ENCODE results near the gene LYPD1. TPM values are rescaled to one million over a fixed set of nuclear protein-coding genes. Genes with fewer than 3 reads are reported as not detected.
A peak's percentile ranks its signal among the peaks of the same experiment; 100 is the strongest.

LYPD1 gene
- polyA plus RNA-seq, 4 donors, result 0.81 to 0.87 TPM; not detected in 2

GRCh38 chr2:132633635-132634034 is 36.4 kb downstream of the LYPD1 start:
- DNase-seq (no peak), FAIRE-seq (no peak)
- Histone ChIP-seq H3K27ac (ENCODE audit: low read depth in 1 of 3, low read length in 2 of 3) (peak overlapping the region in 1 of 3 donors; percentile 21), H3K4me3 (ENCODE audit: low read depth in 1 of 3, low read length in 3 of 3) (no peak overlapping the region), H3K36me3 (ENCODE audit: control insufficient read depth in 3 of 3, insufficient read depth in 2 of 3, low read depth in 1 of 3, low read length in 3 of 3) (no peaks in the 10 kb centered on the region), H3K9me3 (ENCODE audit: control insufficient read depth in 2 of 2, insufficient read depth in 1 of 2, low read depth in 1 of 2, low read length in 1 of 2) (no peaks in the 10 kb centered on the region), H3K4me1 (ENCODE audit: control insufficient read depth in 3 of 3, insufficient read depth in 2 of 3, low read depth in 1 of 3, low read length in 2 of 3) (peaks cover 0 to 23% (median 2%) of the 10 kb centered on the region in 3 donors), H3K27me3 (ENCODE audit: control insufficient read depth in 3 of 3, insufficient read depth in 3 of 3, low read length in 3 of 3) (no peaks in the 10 kb centered on the region)
- 91 to 93% (median 91%) methylated on average over 2 of the region's 2 CpGs for WGBS, 3 donors

- Histone ChIP-seq H3K9me3 (ENCODE audit: control insufficient read depth in 2 of 2, insufficient read depth in 1 of 2, low read depth in 1 of 2, low read length in 1 of 2) (no peaks in the 10 kb centered on the region), H3K27me3 (ENCODE audit: control insufficient read depth in 3 of 3, insufficient read depth in 3 of 3, low read length in 3 of 3) (no peaks in the 10 kb centered on the region), H3K36me3 (ENCODE audit: control insufficient read depth in 3 of 3, insufficient read depth in 2 of 3, low read depth in 1 of 3, low read length in 3 of 3) (no peaks in the 10 kb centered on the region), H3K4me3 (ENCODE audit: low read depth in 1 of 3, low read length in 3 of 3) (no peak overlapping the region), H3K27ac (ENCODE audit: low read depth in 1 of 3, low read length in 2 of 3) (peak overlapping the region in 1 of 3 donors; percentile 76), H3K4me1 (ENCODE audit: control insufficient read depth in 3 of 3, insufficient read depth in 2 of 3, low read depth in 1 of 3, low read length in 2 of 3) (peaks cover 0 to 30% (median 2%) of the 10 kb centered on the region in 3 donors)
- whole genome bisulfite sequencing, 3 donors, result 17 to 47% (median 26%) methylated on average over 6 of the region's 6 CpGs
- no peak for FAIRE-seq
- DNase-seq, result peak; percentile 65 to 77
These were observed 37.9 kb downstream of the LYPD1 start for GRCh38 chr2:132632000-132632649.

DNA sequence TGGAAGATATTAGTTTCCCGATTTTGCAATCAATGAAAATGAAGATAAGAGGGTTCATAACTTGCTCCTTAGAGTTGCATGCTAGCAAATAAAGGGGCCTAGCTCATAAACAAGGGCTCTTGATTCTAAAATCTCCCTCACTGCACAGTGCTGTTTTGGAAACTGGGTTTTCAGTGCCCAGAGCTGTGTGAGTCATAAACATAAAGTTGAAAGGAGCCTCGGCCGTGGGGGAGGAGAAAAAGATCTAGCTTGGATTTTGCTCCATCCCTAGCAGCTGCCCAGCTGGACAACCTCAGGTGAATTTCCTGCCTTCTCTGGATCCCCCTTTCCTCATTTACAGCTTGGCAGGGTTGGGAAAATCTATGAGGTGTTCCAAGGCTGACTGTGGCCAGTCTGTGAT is 42.5 kb downstream of the LYPD1 start:
- H3K4me1 ChIP-seq (ENCODE audit: control insufficient read depth in 3 of 3, insufficient read depth in 2 of 3, low read depth in 1 of 3, low read length in 2 of 3), result peaks cover 0 to 20% (median 2%) of the 10 kb centered on the region in 3 donors
- no peak overlapping the region for H3K4me3 ChIP-seq (ENCODE audit: low read depth in 1 of 3, low read length in 3 of 3)
- H3K27ac ChIP-seq (ENCODE audit: low read depth in 1 of 3, low read length in 2 of 3), result no peak overlapping the region
- DNase-seq (peak in 1 of 2 donors; percentile 40), FAIRE-seq (no peak)
- H3K36me3 ChIP-seq (ENCODE audit: control insufficient read depth in 3 of 3, insufficient read depth in 2 of 3, low read depth in 1 of 3, low read length in 3 of 3), result no peaks in the 10 kb centered on the region
- H3K27me3 ChIP-seq (ENCODE audit: control insufficient read depth in 3 of 3, insufficient read depth in 3 of 3, low read length in 3 of 3), result no peaks in the 10 kb centered on the region
- 27 to 56% (median 27%) methylated on average over 3 of the region's 3 CpGs for WGBS, 3 donors
- no peaks in the 10 kb centered on the region for H3K9me3 ChIP-seq (ENCODE audit: control insufficient read depth in 2 of 2, insufficient read depth in 1 of 2, low read depth in 1 of 2, low read length in 1 of 2)

DNA sequence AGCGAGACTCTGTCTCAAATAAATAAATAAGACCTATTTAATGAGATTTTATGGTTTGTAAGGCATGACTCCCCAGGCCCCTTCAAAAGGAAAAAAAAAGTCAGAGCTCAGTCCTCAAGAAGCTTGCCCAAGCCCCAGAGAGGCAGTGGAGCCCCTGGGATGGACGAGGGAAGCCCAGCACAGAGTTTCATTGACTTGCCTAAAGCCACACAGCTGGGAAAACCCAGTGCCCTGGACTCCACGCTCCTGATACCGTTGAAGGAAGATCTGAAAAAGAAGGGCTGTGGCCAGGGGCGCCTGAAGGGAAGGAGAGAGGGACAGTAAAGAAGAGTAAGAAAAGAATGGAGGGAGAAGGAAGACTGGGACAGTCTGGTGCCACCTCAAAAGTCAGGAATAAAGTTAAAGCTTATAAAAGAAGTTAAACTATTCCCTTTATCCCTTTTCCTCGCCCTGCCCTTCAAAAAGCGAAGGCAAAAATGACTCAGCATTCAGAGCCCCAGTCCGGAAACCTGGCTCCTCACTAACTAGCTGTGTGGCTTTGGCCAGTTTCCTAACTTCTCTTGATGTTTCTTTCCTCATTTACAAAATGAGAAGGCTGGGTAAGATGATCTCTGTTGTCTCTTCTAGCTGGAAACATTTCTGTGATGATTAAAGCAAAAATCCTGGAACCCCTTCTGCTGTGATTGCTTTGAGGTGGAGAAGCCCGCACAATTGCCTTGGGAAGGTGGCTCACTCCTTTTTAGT is 46.7 kb downstream of the LYPD1 start:
- no peak for FAIRE-seq

GRCh38 chr2:132621131-132621875 is 48.7 kb downstream of the LYPD1 start:
- Histone ChIP-seq H3K9me3 (ENCODE audit: control insufficient read depth in 2 of 2, insufficient read depth in 1 of 2, low read depth in 1 of 2, low read length in 1 of 2) (no peaks in the 10 kb centered on the region), H3K4me3 (ENCODE audit: low read depth in 1 of 3, low read length in 3 of 3) (no peak overlapping the region), H3K36me3 (ENCODE audit: control insufficient read depth in 3 of 3, insufficient read depth in 2 of 3, low read depth in 1 of 3, low read length in 3 of 3) (no peaks in the 10 kb centered on the region), H3K27me3 (ENCODE audit: control insufficient read depth in 3 of 3, insufficient read depth in 3 of 3, low read length in 3 of 3) (no peaks in the 10 kb centered on the region), H3K4me1 (ENCODE audit: control insufficient read depth in 3 of 3, insufficient read depth in 2 of 3, low read depth in 1 of 3, low read length in 2 of 3) (peaks cover 0 to 3% (median 0%) of the 10 kb centered on the region in 3 donors), H3K27ac (ENCODE audit: low read depth in 1 of 3, low read length in 2 of 3) (no peak overlapping the region)
- WGBS, 3 donors, result 30 to 63% (median 40%) methylated on average over 8 of the region's 8 CpGs
- no peak for FAIRE-seq
- peak in 1 of 2 donors; percentile 53 for DNase-seq

More for the DNA sequence above, 46.7 kb downstream of the LYPD1 start:
- no peaks in the 10 kb centered on the region for H3K36me3 ChIP-seq (ENCODE audit: control insufficient read depth in 3 of 3, insufficient read depth in 2 of 3, low read depth in 1 of 3, low read length in 3 of 3)
- DNase-seq, result no peak
- no peak overlapping the region for H3K4me3 ChIP-seq (ENCODE audit: low read depth in 1 of 3, low read length in 3 of 3)
- no peaks in the 10 kb centered on the region for H3K9me3 ChIP-seq (ENCODE audit: control insufficient read depth in 2 of 2, insufficient read depth in 1 of 2, low read depth in 1 of 2, low read length in 1 of 2)
- no peak overlapping the region for H3K27ac ChIP-seq (ENCODE audit: low read depth in 1 of 3, low read length in 2 of 3)
- WGBS, 3 donors, result 75 to 84% (median 76%) methylated on average over 9 of the region's 9 CpGs
- no peaks in the 10 kb centered on the region for H3K27me3 ChIP-seq (ENCODE audit: control insufficient read depth in 3 of 3, insufficient read depth in 3 of 3, low read length in 3 of 3)
- peaks cover 0 to 6% (median 0%) of the 10 kb centered on the region in 3 donors for H3K4me1 ChIP-seq (ENCODE audit: control insufficient read depth in 3 of 3, insufficient read depth in 2 of 3, low read depth in 1 of 3, low read length in 2 of 3)

DNA sequence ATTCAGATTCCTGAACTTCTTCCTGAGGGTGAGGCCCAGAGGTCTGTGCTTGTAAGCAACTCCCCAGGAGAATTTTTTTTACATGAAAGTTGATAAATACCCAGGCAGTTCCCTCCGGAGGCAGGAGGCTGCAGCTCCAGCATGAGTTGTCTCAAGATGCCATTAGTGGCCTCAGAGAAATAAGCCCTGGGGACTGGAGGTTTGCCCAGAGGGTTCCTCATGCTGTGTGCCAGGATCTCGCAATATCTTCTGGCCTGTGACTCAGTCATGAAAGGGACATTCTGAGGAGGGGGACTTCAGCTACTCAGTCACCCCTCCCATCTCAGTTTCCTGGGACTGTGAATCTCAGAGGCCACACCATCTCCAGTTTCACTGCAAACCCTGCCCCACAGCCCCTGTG is 49.9 kb downstream of the LYPD1 start:
- Histone ChIP-seq H3K27ac (ENCODE audit: low read depth in 1 of 3, low read length in 2 of 3) (no peak overlapping the region), H3K4me1 (ENCODE audit: control insufficient read depth in 3 of 3, insufficient read depth in 2 of 3, low read depth in 1 of 3, low read length in 2 of 3) (peaks cover 0 to 3% (median 0%) of the 10 kb centered on the region in 3 donors), H3K9me3 (ENCODE audit: control insufficient read depth in 2 of 2, insufficient read depth in 1 of 2, low read depth in 1 of 2, low read length in 1 of 2) (no peaks in the 10 kb centered on the region), H3K27me3 (ENCODE audit: control insufficient read depth in 3 of 3, insufficient read depth in 3 of 3, low read length in 3 of 3) (no peaks in the 10 kb centered on the region), H3K36me3 (ENCODE audit: control insufficient read depth in 3 of 3, insufficient read depth in 2 of 3, low read depth in 1 of 3, low read length in 3 of 3) (no peaks in the 10 kb centered on the region), H3K4me3 (ENCODE audit: low read depth in 1 of 3, low read length in 3 of 3) (no peak overlapping the region)
- WGBS, 3 donors, result 69 to 76% (median 70%) methylated on average over 2 of the region's 2 CpGs
- FAIRE-seq (no peak), DNase-seq (no peak)

GRCh38 chr2:132618734-132619133 is 51.3 kb downstream of the LYPD1 start:
- FAIRE-seq, result no peak
- DNase-seq, result no peak
- Histone ChIP-seq H3K36me3 (ENCODE audit: control insufficient read depth in 3 of 3, insufficient read depth in 2 of 3, low read depth in 1 of 3, low read length in 3 of 3) (no peaks in the 10 kb centered on the region), H3K4me3 (ENCODE audit: low read depth in 1 of 3, low read length in 3 of 3) (no peak overlapping the region), H3K9me3 (ENCODE audit: control insufficient read depth in 2 of 2, insufficient read depth in 1 of 2, low read depth in 1 of 2, low read length in 1 of 2) (no peaks in the 10 kb centered on the region), H3K27me3 (ENCODE audit: control insufficient read depth in 3 of 3, insufficient read depth in 3 of 3, low read length in 3 of 3) (no peaks in the 10 kb centered on the region), H3K27ac (ENCODE audit: low read depth in 1 of 3, low read length in 2 of 3) (no peak overlapping the region), H3K4me1 (ENCODE audit: control insufficient read depth in 3 of 3, insufficient read depth in 2 of 3, low read depth in 1 of 3, low read length in 2 of 3) (peaks cover 0 to 3% (median 0%) of the 10 kb centered on the region in 3 donors)
- WGBS, 3 donors, result 82 to 86% (median 83%) methylated on average over 7 of the region's 7 CpGs

GRCh38 chr2:132617989-132618388 is 52.0 kb downstream of the LYPD1 start:
- FAIRE-seq (no peak), DNase-seq (peak in 1 of 2 donors; percentile 25)
- no peaks in the 10 kb centered on the region for H3K9me3 ChIP-seq (ENCODE audit: control insufficient read depth in 2 of 2, insufficient read depth in 1 of 2, low read depth in 1 of 2, low read length in 1 of 2)
- H3K4me3 ChIP-seq (ENCODE audit: low read depth in 1 of 3, low read length in 3 of 3), result no peak overlapping the region
- H3K4me1 ChIP-seq (ENCODE audit: control insufficient read depth in 3 of 3, insufficient read depth in 2 of 3, low read depth in 1 of 3, low read length in 2 of 3), result peaks cover 0 to 3% (median 0%) of the 10 kb centered on the region in 3 donors
- no peaks in the 10 kb centered on the region for H3K27me3 ChIP-seq (ENCODE audit: control insufficient read depth in 3 of 3, insufficient read depth in 3 of 3, low read length in 3 of 3)
- no peak overlapping the region for H3K27ac ChIP-seq (ENCODE audit: low read depth in 1 of 3, low read length in 2 of 3)
- WGBS, 3 donors, result 53 to 71% (median 70%) methylated on average over 3 of the region's 3 CpGs
- no peaks in the 10 kb centered on the region for H3K36me3 ChIP-seq (ENCODE audit: control insufficient read depth in 3 of 3, insufficient read depth in 2 of 3, low read depth in 1 of 3, low read length in 3 of 3)
